Adrenal gland (tissue), 12 donors: ENCODE data around the gene ATP1A1. TPM values are rescaled to one million over a fixed set of nuclear protein-coding genes. Genes with fewer than 3 reads are reported as not detected.

ENCODE experiments used
- DNase-seq, 7 donors: peaks; one replicate each; pipeline ENCODE4 v3.0.0-alpha.2; 2019 to 2020
- H3K27ac ChIP-seq, 5 donors: fragments of 200-600 bp; sonication (generic) in 4 of 5; 1 replicate in 3 of 5; 2 replicates in 2 of 5; pipeline versions ENCODE4 v1.5.1 to v1.8.0; 2016 to 2020; ENCODE audit warnings: mild to moderate bottlenecking in 1 of 5
- H3K27me3 ChIP-seq: fragments of 200-600 bp; 2 replicates; pipeline ENCODE4 v1.8.0; 2021
- H3K36me3 ChIP-seq, 2 donors: fragments of 200-600 bp; replicated peaks in 1 of 2; 1 replicate in 1 of 2; 2 replicates in 1 of 2; pipeline versions ENCODE4 v1.5.1 to v1.8.0; 2018 to 2022
- H3K4me1 ChIP-seq, 2 donors: fragments of 200-600 bp; replicated peaks in 1 of 2; 1 replicate in 1 of 2; 2 replicates in 1 of 2; pipeline versions ENCODE4 v1.5.1 to v1.8.0; 2018 to 2021
- H3K4me3 ChIP-seq, 4 donors: fragments of 200-600 bp; sonication (generic) in 3 of 4; one replicate each; pipeline ENCODE4 v1.5.1; 2016 to 2018
- H3K9me3 ChIP-seq, 3 donors: fragments of 200-600 bp; sonication (generic) in 1 of 3; replicated peaks in 1 of 3; 1 replicate in 2 of 3; 2 replicates in 1 of 3; pipeline versions ENCODE4 v1.5.1 to v1.8.0; 2016 to 2021
- POLR2A ChIP-seq, 2 donors: fragments of 450-650 bp; IDR thresholded peaks; one replicate each; pipeline ENCODE4 v1.6.1; 2017; ENCODE audit warnings: antibody characterized with exemption in 2 of 2, mild to moderate bottlenecking in 2 of 2, moderate library complexity in 1 of 2
- WGBS, 4 donors: extraction: QIAGEN DNeasy Blood & Tissue Kit in 2 of 4; methylation state at CpG; one replicate each; pipeline versions ENCODE4 v1.1.5 to v1.1.7; 2013 to 2017; 5-methylcytosine and 5-hydroxymethylcytosine counted together
- intact Hi-C, 2 donors: fragments of 100-400 bp; cut with DNase I; formaldehyde crosslinking; loops; one replicate each; pipeline versions ENCODE4 v1.14.1 to v1.15.0; 2022 to 2023
- polyA plus RNA-seq, 3 donors: library from polyadenylated mRNA; stranded (reverse); fragments of 200-250 nt in 2 of 3; fragments of 350-450 nt in 1 of 3; fragmentation: Illumina TruSeq in 1 of 3; extraction: RNeasy Lipid Tissue Mini Kit (QIAGEN cat#74804) in 1 of 3; gene quantifications; one replicate each; pipeline ENCODE4 v1.2.3, GENCODE V29; 2013 to 2014
- total RNA-seq, 9 donors: library from RNA; depleted of rRNA in 4 of 9; stranded (reverse); fragments of >200 nt in 4 of 9; fragments of 120-200 nt in 1 of 9; fragmentation: NEBNext Ultra II Directional in 1 of 9; extraction: Animal tissue kit (Norgen Biotek cat#: 25700) in 1 of 9; gene quantifications; one replicate each; pipeline versions ENCODE4 v1.1.0 to v1.2.4, GENCODE V29; 2013 to 2023
- TF ChIP-seq, protein P1 (sequence below), 6 experiments: fragments of 450-650 bp in 4 of 6; fragments of 200-600 bp in 2 of 6; sonication (generic) in 1 of 6; IDR thresholded peaks; 1 replicate in 5 of 6; 2 replicates in 1 of 6; pipeline versions ENCODE4 v1.5.1 to v1.8.0; 2016 to 2021; ENCODE audit warnings: antibody characterized with exemption in 6 of 6, mild to moderate bottlenecking in 2 of 6, moderate library complexity in 1 of 6
- donor health status: healthy with polysubstance abuse.
- donor health status: Bipolar disorder and iron deficiency.
- donor health status: DM: yes; HTN: yes; CAD: no.
- donor health status: DM: no; HTN: no; CAD: no.
- donor health status: DM: no; HTN: no; CAD: no.
- donor health status: DM: yes; HTN: yes; CAD: no.

Gene ATP1A1
- total and polyA plus RNA-seq, 12 donors = 60.7 to 377 (median 222) TPM

DNA sequence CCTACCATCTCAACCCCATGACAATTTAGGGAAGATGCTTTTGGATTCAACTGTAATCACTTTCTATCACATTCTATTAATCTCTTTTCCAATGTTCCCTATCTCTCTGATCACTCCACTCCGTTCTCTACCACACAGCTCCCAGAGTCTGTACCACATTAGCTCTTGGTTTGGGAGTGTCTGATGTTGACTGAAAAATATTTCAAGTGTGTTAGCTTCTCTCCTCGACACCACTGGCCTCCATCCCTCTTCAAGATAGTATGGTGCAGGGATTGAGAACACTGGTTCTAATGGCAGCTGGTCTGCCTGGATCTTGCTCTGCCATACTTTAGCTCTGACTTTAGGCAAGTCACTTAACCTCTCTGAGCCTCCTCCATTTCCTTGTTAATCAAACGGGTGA, 39.9 kb downstream of the ATP1A1 start:
- intact Hi-C loops = no loop called here
- Histone ChIP-seq H3K27ac (no peak overlapping the region), H3K4me3 (no peak overlapping the region), H3K27me3 (no peaks in the 10 kb centered on the region), H3K9me3 (no peaks in the 10 kb centered on the region), H3K36me3 (no peaks in the 10 kb centered on the region), H3K4me1 (peaks cover 22 to 29% of the 10 kb centered on the region in 2 donors)
- no peak for DNase-seq
- TF ChIP-seq, protein P1, sequence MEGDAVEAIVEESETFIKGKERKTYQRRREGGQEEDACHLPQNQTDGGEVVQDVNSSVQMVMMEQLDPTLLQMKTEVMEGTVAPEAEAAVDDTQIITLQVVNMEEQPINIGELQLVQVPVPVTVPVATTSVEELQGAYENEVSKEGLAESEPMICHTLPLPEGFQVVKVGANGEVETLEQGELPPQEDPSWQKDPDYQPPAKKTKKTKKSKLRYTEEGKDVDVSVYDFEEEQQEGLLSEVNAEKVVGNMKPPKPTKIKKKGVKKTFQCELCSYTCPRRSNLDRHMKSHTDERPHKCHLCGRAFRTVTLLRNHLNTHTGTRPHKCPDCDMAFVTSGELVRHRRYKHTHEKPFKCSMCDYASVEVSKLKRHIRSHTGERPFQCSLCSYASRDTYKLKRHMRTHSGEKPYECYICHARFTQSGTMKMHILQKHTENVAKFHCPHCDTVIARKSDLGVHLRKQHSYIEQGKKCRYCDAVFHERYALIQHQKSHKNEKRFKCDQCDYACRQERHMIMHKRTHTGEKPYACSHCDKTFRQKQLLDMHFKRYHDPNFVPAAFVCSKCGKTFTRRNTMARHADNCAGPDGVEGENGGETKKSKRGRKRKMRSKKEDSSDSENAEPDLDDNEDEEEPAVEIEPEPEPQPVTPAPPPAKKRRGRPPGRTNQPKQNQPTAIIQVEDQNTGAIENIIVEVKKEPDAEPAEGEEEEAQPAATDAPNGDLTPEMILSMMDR (IDR thresholded peaks at IDR 0.05) = no peak
- no peak for TF ChIP-seq POLR2A (IDR thresholded peaks at IDR 0.05)
- WGBS, 4 donors = 90 to 99% (median 91%) methylated on average over 3 of the region's 3 CpGs

DNA sequence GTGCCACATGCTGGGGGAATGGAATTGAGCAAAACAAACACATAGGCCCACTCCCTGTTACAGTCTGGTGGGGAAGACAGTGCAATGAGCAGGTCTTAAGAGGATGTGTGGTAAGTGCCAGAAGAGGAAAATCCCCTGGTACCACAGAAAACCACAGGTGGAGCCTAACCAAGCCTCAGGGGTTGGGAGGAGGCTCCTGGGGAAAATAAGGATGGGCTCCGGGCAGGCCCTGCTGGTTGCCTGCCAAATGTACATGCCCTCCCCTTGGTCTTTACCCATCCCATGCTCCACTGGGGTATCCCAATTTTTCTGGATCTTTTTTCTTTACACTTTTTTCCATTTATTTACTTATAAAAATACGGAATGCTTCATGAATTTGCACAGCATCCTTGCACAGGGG, 40.4 kb downstream of the ATP1A1 start:
- intact Hi-C loops = no loop called here
- Histone ChIP-seq H3K9me3 (no peaks in the 10 kb centered on the region), H3K27me3 (no peaks in the 10 kb centered on the region), H3K4me3 (no peak overlapping the region), H3K36me3 (no peaks in the 10 kb centered on the region), H3K4me1 (peaks cover 22 to 31% of the 10 kb centered on the region in 2 donors), H3K27ac (no peak overlapping the region)
- TF ChIP-seq, protein P1 (IDR thresholded peaks at IDR 0.05) = no peak
- no peak for TF ChIP-seq POLR2A (IDR thresholded peaks at IDR 0.05)
- 68 to 83% (median 75%) methylated on average over 2 of the region's 2 CpGs for WGBS, 4 donors
- DNase-seq = no peak

DNA sequence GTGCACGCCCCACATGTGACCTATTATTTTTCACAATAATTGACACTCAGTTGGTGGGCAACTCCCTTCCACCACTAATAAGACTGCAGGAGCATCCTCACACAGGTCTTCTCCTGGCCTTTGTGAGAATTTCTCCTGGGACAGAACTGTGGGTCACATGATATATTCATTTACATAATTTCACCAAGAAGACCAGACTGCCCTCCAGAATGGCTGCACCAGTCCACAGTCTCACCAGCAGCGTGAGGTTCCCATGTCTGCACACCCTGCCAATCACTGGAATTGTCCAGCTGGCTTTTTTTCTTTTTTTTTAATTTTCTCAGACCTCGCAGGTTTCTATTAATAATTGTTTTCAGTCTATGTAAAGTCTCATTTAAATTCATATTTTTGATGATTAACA, 41.3 kb downstream of the ATP1A1 start:
- Histone ChIP-seq H3K36me3 (no peaks in the 10 kb centered on the region), H3K27ac (no peak overlapping the region), H3K4me1 (peaks cover 22 to 31% of the 10 kb centered on the region in 2 donors), H3K9me3 (no peaks in the 10 kb centered on the region), H3K27me3 (no peaks in the 10 kb centered on the region), H3K4me3 (no peak overlapping the region)
- intact Hi-C loops = no loop called here
- 91 to 97% (median 94%) methylated on average over 3 of the region's 3 CpGs for WGBS, 4 donors
- no peak for TF ChIP-seq POLR2A (IDR thresholded peaks at IDR 0.05)
- TF ChIP-seq, protein P1 (IDR thresholded peaks at IDR 0.05) = no peak
- no peak for DNase-seq

DNA sequence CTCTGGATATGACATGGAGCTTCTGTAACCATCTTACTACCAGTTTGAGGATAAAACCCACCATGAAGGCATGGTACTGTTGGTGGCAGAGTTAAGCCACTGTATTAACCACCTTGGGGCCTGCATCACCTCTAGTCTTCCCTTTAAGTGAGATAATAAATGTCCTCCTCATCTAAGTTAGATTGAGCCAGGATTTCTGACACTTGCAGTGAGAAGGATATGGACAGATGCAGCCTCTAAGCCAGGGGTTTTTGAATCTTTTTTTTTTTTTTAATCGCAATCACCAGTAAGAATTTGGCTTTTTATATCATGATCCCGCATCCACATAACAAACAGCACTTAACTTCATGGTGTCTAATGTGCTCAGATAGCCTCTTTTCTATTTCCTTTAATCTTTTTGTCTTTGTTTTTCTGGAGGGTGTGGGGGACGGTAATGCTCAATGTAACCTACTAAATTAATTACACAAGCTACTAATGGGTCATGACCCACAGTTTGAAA, 42.2 kb downstream of the ATP1A1 start:
- Histone ChIP-seq H3K36me3 (no peaks in the 10 kb centered on the region), H3K27me3 (no peaks in the 10 kb centered on the region), H3K27ac (peak overlapping the region in 4 of 5 donors; percentile 56 to 88 (median 66)), H3K4me3 (no peak overlapping the region), H3K4me1 (peaks cover 22 to 31% of the 10 kb centered on the region in 2 donors), H3K9me3 (no peaks in the 10 kb centered on the region)
- no peak for DNase-seq
- intact Hi-C loops = no loop called here
- TF ChIP-seq, protein P1 (IDR thresholded peaks at IDR 0.05) = no peak
- TF ChIP-seq POLR2A (IDR thresholded peaks at IDR 0.05) = no peak
- WGBS, 4 donors = 71 to 78% (median 74%) methylated on average over 3 of the region's 3 CpGs
